GM19238 (cell line): ENCODE results near the gene FAM3C.

Source experiments
- DNase-seq: peaks from one replicate; pipeline ENCODE4 v3.0.0; 2011; ENCODE audit warnings: low spot score; ENCODE audit not compliant: insufficient read length

Gene FAM3C

DNA sequence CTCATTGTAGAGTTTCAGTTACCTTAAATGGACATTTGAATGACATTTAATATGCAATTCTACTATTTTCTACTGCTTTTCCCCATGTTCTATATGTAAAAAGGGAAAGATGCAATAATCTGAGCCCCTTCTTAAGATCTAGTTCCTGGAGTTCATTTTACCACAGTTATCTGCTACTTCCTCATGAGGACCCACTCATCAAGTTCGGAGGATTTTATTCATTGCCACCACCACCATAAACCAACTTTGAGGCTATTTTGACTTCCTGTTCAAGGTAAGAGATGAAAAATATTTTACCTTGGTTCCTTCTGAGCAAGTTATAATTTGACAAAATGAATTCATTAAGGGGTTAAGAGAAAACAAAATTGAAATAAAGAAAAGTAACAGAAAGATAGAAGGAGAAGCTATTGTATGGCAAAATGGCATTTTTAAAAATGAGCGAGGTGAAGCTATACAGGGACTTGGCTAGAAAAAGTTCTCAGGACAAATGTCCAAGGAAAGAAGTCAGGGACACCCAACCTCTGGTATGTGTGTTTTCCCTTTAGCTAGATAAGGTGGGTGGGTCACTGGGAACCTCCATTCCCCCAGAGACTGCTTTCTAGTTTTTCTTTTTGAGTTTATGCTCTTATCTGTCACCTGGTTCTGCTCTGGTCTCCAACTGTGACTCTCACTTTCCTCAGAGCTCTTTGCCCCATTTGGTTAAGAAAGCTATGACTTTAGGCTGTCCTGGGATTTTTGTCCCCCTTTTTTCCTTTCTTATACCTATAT lies 14.9 kb upstream of the FAM3C start:
- no peak for DNase-seq

DNA sequence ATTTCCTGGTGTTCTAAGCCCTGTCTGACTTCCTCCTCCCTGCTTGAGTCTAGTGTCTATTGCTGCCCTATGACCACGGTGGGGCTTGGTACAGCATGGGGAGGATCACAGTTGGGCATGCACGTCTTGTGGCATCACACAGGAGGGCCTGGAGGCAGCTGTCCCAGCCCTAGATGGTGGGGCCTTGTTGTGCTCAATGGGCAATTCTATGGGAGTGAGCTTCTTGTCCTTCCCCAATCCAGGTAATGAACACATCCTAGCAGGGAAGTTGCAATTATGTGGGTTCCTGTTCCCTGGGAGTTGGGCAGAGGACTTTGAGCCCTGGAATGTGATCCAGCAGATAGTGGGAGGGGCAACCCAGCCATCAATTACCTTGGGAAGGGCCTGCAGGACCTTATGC lies 10.8 kb upstream of the FAM3C start:
- no peak for DNase-seq

- DNase-seq, result no peak
Observed at GRCh38 chr7:121406461-121406860, 10.4 kb upstream of the FAM3C start.

DNA sequence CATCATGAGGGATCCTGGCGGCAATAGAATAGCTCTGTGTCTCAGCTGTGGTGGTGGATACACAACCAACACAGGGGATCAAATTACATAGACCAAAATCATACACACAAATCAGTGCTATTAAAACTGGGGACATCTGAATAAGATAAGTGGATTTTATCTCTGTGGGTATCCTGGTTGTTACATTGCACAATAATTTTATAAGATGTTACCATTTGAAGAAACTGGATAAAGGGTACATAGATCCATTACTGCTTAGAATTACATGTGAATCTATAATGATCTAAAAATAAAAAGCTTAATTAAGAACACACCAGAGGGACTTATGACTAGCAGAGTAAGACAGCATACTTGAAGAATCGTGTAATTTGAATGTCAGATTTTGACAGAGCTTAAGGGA lies 8.2 kb upstream of the FAM3C start:
- no peak for DNase-seq

DNA sequence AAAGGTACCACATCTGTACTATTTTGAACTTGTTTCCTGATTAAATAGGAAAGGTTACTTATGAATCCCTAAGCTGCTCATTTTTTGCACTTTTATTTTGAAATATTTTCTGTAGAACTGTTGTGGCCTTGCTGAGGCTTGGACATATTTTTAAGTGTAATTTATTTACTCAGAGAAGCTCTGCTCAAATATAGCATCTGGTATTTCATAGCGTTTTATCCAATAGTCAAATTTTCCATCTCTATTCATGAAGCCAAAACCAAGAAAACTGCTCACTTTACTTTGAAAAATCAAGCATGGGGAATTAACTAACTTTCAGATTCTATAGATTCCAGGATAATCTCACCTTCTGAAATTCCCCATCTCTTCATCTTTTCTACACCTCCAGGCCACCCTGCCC lies 6.6 kb upstream of the FAM3C start:
- no peak for DNase-seq

GRCh38 chr7:121401896-121402295 lies 5.8 kb upstream of the FAM3C start:
- DNase-seq, result no peak

DNA sequence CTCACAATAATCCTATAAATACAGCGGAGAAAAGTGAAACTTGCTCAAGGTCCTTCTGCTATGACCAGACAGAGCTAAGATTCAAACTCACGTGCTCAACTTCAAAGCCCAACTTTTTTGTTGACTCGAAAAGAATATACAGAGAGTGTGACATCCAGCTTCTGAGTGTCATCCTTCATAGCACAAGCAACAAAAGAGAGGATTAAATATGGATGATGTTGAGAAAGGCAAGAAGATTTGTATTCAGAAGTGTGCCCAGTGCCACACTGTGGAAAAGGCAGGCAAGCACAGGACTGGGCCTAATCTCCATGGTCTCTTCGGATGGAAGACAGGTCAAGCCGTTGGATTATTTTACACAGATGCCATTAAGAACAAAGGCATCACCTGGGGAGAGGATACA lies 2.1 kb upstream of the FAM3C start:
- no peak for DNase-seq

DNA sequence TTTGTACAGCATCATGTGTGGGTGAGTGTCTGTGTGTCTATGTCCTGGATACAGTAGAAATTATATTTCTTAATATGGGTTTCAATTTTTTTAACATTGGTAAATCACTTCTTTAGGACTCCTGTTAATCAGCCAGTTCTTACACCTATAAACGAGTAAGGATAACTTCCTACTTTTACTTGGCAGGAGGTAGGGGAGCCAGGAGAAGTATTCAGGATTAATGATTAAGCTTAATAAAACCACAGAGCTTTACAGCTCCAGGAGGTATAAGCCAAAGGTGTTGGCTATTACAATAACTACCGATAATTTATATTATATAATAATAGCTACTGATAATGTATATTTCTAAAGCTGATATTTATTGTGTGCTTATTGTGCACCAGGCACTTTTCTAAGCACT lies 1.7 kb upstream of the FAM3C start:
- no peak for DNase-seq

DNA sequence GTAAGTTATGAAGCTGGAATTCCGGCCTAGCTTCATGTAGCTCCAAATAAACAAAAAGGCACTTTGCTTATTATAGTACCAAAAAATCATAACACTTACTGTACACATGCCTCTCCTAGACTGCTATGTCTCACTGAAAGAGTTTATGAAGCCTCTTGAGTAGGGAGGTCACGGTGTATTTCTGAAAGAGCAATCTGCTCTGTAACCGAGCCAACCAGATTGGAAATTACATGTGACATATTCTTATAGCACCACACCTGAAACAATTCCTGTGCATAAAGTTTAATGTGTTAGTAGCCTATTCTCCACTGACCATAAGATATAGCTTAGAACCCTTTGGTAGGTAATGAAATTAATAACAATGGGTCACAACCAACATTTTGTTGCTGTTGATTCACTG lies 1.3 kb upstream of the FAM3C start:
- no peak for DNase-seq

DNA sequence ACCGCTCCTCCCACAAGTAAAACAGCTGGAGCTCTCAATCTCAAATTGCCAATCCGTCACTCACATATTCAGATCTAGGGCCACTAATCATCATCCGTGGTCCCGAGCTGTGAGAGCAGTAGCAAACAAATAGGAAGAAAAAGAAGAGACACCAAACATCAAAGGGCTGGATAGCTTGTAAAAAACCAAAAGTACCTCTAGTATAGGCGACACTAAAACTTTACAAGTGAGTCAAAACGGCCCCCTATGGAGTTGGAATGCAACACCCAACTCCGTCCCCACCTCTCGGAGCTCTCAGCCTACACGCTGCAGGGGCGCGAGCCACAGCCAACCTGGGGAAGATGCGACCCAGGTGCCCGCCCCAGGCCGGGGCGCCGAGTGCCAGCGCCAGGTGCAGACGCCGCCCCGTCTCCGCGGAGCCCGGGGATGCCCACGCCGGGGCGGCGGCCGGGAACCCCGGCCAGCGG lies 581 bp downstream of the FAM3C start:
- DNase-seq, result peak; percentile 20

- no peak for DNase-seq
Observed at GRCh38 chr7:121394709-121395140, 1.4 kb downstream of the FAM3C start.

GRCh38 chr7:121393005-121393366 lies 3.1 kb downstream of the FAM3C start:
- DNase-seq, result no peak

GRCh38 chr7:121392277-121393004 lies 3.7 kb downstream of the FAM3C start:
- DNase-seq, result no peak

DNA sequence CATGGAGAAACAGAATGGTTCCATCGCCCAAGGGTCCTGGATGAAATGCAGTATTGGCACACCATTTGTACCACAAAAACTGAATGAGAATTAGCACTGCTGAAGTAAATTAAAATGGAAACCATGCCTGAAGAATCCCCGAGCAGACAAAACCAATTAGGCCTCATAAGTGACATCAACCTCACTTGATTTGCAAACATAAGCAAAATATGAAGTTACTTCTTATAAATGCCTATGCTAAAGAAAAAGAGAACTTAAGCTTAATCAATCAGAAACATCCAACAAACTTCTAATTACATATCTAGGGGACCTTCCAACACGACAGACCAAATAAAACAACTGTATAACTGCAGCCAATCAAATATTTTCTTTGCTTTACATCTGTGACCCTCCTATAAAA lies 4.4 kb downstream of the FAM3C start:
- DNase-seq, result no peak

GRCh38 chr7:121390617-121391016 lies 5.5 kb downstream of the FAM3C start:
- no peak for DNase-seq

GRCh38 chr7:121390109-121390508 lies 6.0 kb downstream of the FAM3C start:
- DNase-seq, result no peak

GRCh38 chr7:121388950-121389349 lies 7.2 kb downstream of the FAM3C start:
- no peak for DNase-seq

GRCh38 chr7:121385800-121386179 lies 10.3 kb downstream of the FAM3C start:
- DNase-seq, result no peak

GRCh38 chr7:121385056-121385799 lies 10.9 kb downstream of the FAM3C start:
- DNase-seq, result no peak

DNA sequence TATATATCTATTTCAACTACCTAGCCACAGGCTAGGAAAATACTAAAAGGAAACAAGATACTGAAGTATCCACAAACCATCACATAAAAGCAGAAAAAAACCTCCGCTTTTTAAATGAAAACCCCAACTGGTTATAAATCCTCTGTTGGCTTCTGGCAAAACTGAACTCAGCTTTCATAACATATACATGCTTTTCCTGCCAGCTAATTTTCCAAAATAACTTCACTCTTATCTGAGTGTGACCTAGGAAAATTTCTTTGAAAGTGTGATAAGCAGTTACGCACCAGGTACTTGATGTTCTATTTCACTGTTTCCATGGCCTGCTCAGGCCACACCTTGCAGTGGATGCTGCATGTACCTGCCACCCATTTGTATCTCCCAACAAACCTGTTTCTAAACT lies 11.8 kb downstream of the FAM3C start:
- DNase-seq, result no peak

- no peak for DNase-seq
Observed at GRCh38 chr7:121383235-121383910, 12.7 kb downstream of the FAM3C start.

- no peak for DNase-seq
Observed at GRCh38 chr7:121382473-121382872, 13.6 kb downstream of the FAM3C start.
